K562 (cell line): ENCODE data around the gene HEATR1. TPM values are rescaled to one million over a fixed set of nuclear protein-coding genes. Genes with fewer than 3 reads are reported as not detected.

Experiments used
- ATAC-seq: fragments of 200-7000 bp; cut with Tn5 transposase; 3 replicates; pipeline ENCODE4 v1.9.1; 2020; ENCODE audit warnings: moderate library complexity
- BruUV-seq: library from RNA; stranded (reverse); fragments of 400-500 nt; replicated peaks from 2 replicates; lab custom pipeline; 2021; lab: Mats Ljungman, UMichigan
- CTCF ChIA-PET: fragments of 300-600 bp; formaldehyde crosslinking; extraction: SDS; loops from one replicate; lab custom pipeline; 2021; ENCODE audit warnings: low intra/inter-chr PET ratio; lab: Yijun Ruan, JAX
- POLR2A ChIA-PET: fragments of 300-600, 350-650 bp; sonication (Branson Sonifier 250); formaldehyde crosslinking; extraction: SDS; loops from one replicate; lab custom pipeline; 2021; ENCODE audit warnings: antibody characterized with exemption, inconsistent platforms; lab: Yijun Ruan, JAX
- DNase-seq, 4 experiments: peaks; one replicate each; pipeline versions ENCODE4 v3.0.0 to v3.0.0-alpha.2; 2011 to 2018; ENCODE audit warnings: low spot score in 3 of 4, mixed read lengths in 3 of 4; ENCODE audit errors: extremely low read depth in 1 of 4
- FAIRE-seq: peaks from 2 replicates; lab custom pipeline; 2011; peaks lifted over from hg19 to GRCh38; lab: Jason Lieb, UNC
- H2AFZ ChIP-seq: 2 replicates; pipeline ENCODE4 v1.6.0; 2011; ENCODE audit warnings: low read depth, low read length, control low read depth, inconsistent platforms
- H3K27ac ChIP-seq: fragments of 200-600 bp; 3 replicates; pipeline ENCODE4 v1.8.0; 2011; ENCODE audit warnings: low read depth, mild to moderate bottlenecking, control low read depth, inconsistent platforms, low read length, moderate library complexity, mixed read lengths; ENCODE audit errors: extremely low read depth
- H3K27me3 ChIP-seq, 2 experiments: fragments of 300-600 bp in 1 of 2; 2 replicates in 1 of 2; 3 replicates in 1 of 2; pipeline versions ENCODE4 v1.6.0 to v1.8.0; 2011; ENCODE audit warnings: inconsistent platforms in 2 of 2, low read length in 2 of 2, mild to moderate bottlenecking in 1 of 2, mixed read lengths in 1 of 2, moderate library complexity in 1 of 2; ENCODE audit not compliant: control insufficient read depth in 2 of 2, insufficient read depth in 2 of 2
- H3K36me3 ChIP-seq: fragments of 300-600 bp; 3 replicates; pipeline ENCODE4 v1.8.0; 2011; ENCODE audit warnings: mild to moderate bottlenecking, low read length, inconsistent platforms; ENCODE audit not compliant: control insufficient read depth, insufficient read depth
- H3K4me1 ChIP-seq, 2 experiments: fragments of 200-600 bp in 1 of 2; replicated peaks in 1 of 2; 2 replicates in 1 of 2; 3 replicates in 1 of 2; pipeline versions ENCODE4 v1.5.1 to v1.8.0; 2011; ENCODE audit warnings: inconsistent platforms in 2 of 2, low read length in 2 of 2, mild to moderate bottlenecking in 1 of 2, mixed read lengths in 1 of 2, moderate library complexity in 1 of 2; ENCODE audit not compliant: control insufficient read depth in 2 of 2, insufficient read depth in 2 of 2
- H3K4me2 ChIP-seq: 2 replicates; pipeline ENCODE4 v1.6.1; 2011; ENCODE audit warnings: low read length, control low read depth, inconsistent platforms, mixed read lengths; ENCODE audit not compliant: insufficient read depth
- H3K4me3 ChIP-seq: fragments of 200-600 bp; sonication (generic), shearing (Covaris generic); 2 replicates; pipeline ENCODE4 v1.5.1; 2016; ENCODE audit warnings: control low read depth, inconsistent platforms
- H3K79me2 ChIP-seq: fragments of 200-600 bp; 3 replicates; pipeline ENCODE4 v1.8.0; 2011; ENCODE audit warnings: low read length, inconsistent platforms; ENCODE audit not compliant: control insufficient read depth, insufficient read depth
- H3K9ac ChIP-seq, 2 experiments: 2 replicates each; pipeline versions ENCODE4 v1.6.0 to v1.6.1; 2011; ENCODE audit warnings: low read depth in 2 of 2, low read length in 2 of 2, control low read depth in 1 of 2, inconsistent platforms in 1 of 2, mild to moderate bottlenecking in 1 of 2, mixed read lengths in 1 of 2; ENCODE audit not compliant: insufficient read depth in 1 of 2
- H3K9me1 ChIP-seq: one replicate; pipeline ENCODE4 v1.6.0; 2011; ENCODE audit warnings: inconsistent platforms, mild to moderate bottlenecking, low read length, moderate library complexity; ENCODE audit not compliant: control insufficient read depth, insufficient read depth
- H3K9me3 ChIP-seq: replicated peaks from 2 replicates; pipeline ENCODE4 v1.5.1; 2011; ENCODE audit warnings: low read depth, low read length, inconsistent platforms; ENCODE audit not compliant: control insufficient read depth, insufficient read depth
- H4K20me1 ChIP-seq: replicated peaks from 2 replicates; pipeline ENCODE4 v1.6.1; 2011; ENCODE audit warnings: low read length, inconsistent platforms, mixed read lengths; ENCODE audit not compliant: control insufficient read depth, insufficient read depth
- EHMT2 ChIP-seq: fragments of 450-650 bp; IDR thresholded peaks from 2 replicates; pipeline ENCODE4 v1.6.1; 2018; ENCODE audit warnings: antibody characterized with exemption
- ELK1 ChIP-seq: sonication (generic); formaldehyde crosslinking; IDR thresholded peaks from 2 replicates; pipeline ENCODE4 v1.8.1; 2022; ENCODE audit warnings: missing genetic modification reagents
- FOXJ3 ChIP-seq: sonication (generic); formaldehyde crosslinking; IDR thresholded peaks from 2 replicates; pipeline ENCODE4 v1.4.0; 2020; ENCODE audit warnings: mild to moderate bottlenecking, missing genetic modification reagents
- NCOR1 ChIP-seq: fragments of 450-650 bp; IDR thresholded peaks from 2 replicates; pipeline ENCODE4 v1.6.1; 2016; ENCODE audit warnings: mild to moderate bottlenecking, moderate library complexity
- NKRF ChIP-seq: fragments of 450-650 bp; IDR thresholded peaks from 2 replicates; pipeline ENCODE4 v1.6.1; 2016; ENCODE audit warnings: borderline replicate concordance
- NR2C1 ChIP-seq, 2 experiments: fragments of 450-650 bp; IDR thresholded peaks; 2 replicates each; pipeline ENCODE4 v1.6.1; 2017; ENCODE audit warnings: mild to moderate bottlenecking in 2 of 2, antibody characterized with exemption in 1 of 2, inconsistent platforms in 1 of 2, missing compliant biosample characterization in 1 of 2, missing genetic modification characterization in 1 of 2
- RBM22 ChIP-seq: fragments of 200-400 bp; formaldehyde crosslinking; IDR thresholded peaks from 2 replicates; pipeline ENCODE4 v1.6.1; 2018; ENCODE audit warnings: low read length, low read depth; ENCODE audit not compliant: poor library complexity, severe bottlenecking
- RCOR1 ChIP-seq, 2 experiments: IDR thresholded peaks; 2 replicates each; pipeline ENCODE4 v1.6.1; 2012; ENCODE audit warnings: low read depth in 2 of 2, low read length in 2 of 2, borderline replicate concordance in 1 of 2, improper control_type of control experiment in 1 of 2
- SAP30 ChIP-seq: fragments of 200-600 bp; sonication (generic); IDR thresholded peaks from 2 replicates; pipeline ENCODE4 v1.6.1; 2012; ENCODE audit warnings: borderline replicate concordance, low read depth, mild to moderate bottlenecking, moderate library complexity, low read length, control low read depth, inconsistent platforms; ENCODE audit not compliant: insufficient read depth, poor library complexity, severe bottlenecking
- SMAD3 ChIP-seq: fragments of 450-650 bp; formaldehyde crosslinking; conservative IDR thresholded peaks from 2 replicates; pipeline ENCODE4 v1.4.0; 2020; ENCODE audit warnings: mild to moderate bottlenecking
- TAL1 ChIP-seq: fragments of 450-650 bp; IDR thresholded peaks from 2 replicates; pipeline ENCODE4 v1.6.1; 2016; ENCODE audit warnings: mild to moderate bottlenecking
- ZBTB12 ChIP-seq: fragments of 250-450 bp; sonication (Bioruptor Pico); IDR thresholded peaks from 2 replicates; pipeline ENCODE4 v1.4.0; 2020
- ZC3H8 ChIP-seq: fragments of 450-650 bp; IDR thresholded peaks from 2 replicates; pipeline ENCODE4 v1.6.1; 2017
- ZNF277 ChIP-seq: fragments of 250-450 bp; sonication (Bioruptor Pico); IDR thresholded peaks from 2 replicates; pipeline ENCODE4 v1.8.0; 2022; ENCODE audit warnings: inconsistent platforms, mild to moderate bottlenecking, moderate library complexity, borderline replicate concordance
- ZNF324 ChIP-seq: fragments of 250-450 bp; sonication (Bioruptor Pico); IDR thresholded peaks from 2 replicates; pipeline ENCODE4 v1.4.0; 2020; ENCODE audit warnings: mild to moderate bottlenecking
- ZNF436 ChIP-seq: fragments of 250-450, 450-650 bp; sonication (Bioruptor Pico); formaldehyde crosslinking; IDR thresholded peaks from 2 replicates; pipeline ENCODE4 v1.7.0; 2020; ENCODE audit warnings: mild to moderate bottlenecking
- ZNF695 ChIP-seq: fragments of 450-650 bp; formaldehyde crosslinking; IDR thresholded peaks from 2 replicates; pipeline ENCODE4 v1.4.0; 2020; ENCODE audit warnings: mild to moderate bottlenecking, moderate library complexity
- WGBS: fragments of 100-300 bp; shearing (Covaris generic); methylation state at CpG from one replicate; pipeline ENCODE4 v1.1.6; 2016; ENCODE audit warnings: low coverage, mixed read lengths; ENCODE audit not compliant: insufficient coverage; ENCODE audit errors: missing lambda C conversion rate; 5-methylcytosine and 5-hydroxymethylcytosine counted together
- in situ Hi-C: fragments of 300-500 bp; cut with MboI; formaldehyde crosslinking; loops from 4 replicates; pipeline ENCODE4 v1.15.0; 2018; ENCODE audit warnings: inconsistent platforms, mixed read lengths
- intact Hi-C: fragments of 100-400 bp; cut with micrococcal nuclease; formaldehyde crosslinking; loops from 2 replicates; pipeline ENCODE4 v1.14.2; 2022
- polyA plus RNA-seq, 8 experiments: library from polyadenylated mRNA; depleted of rRNA in 4 of 8; stranded (reverse) in 5 of 8; unstranded in 3 of 8; fragments of >200 nt; fragmentation: Nextera tagmentation in 2 of 8; fragmentation: Illumina TruSeq in 1 of 8; extraction: Ambion mirVana in 2 of 8; extraction: Trizol in 1 of 8; gene quantifications; 2 replicates each; pipeline versions ENCODE4 v1.2.1 to v1.2.3, GENCODE V29; 2011 to 2014; ENCODE audit warnings: inconsistent platforms in 1 of 8, missing spikeins in 1 of 8
- total RNA-seq, 7 experiments: library from RNA; depleted of rRNA in 6 of 7; stranded (reverse); fragments of >200 nt in 6 of 7; fragmentation: Illumina TruSeq in 2 of 7; extraction: Trizol in 2 of 7; gene quantifications; 2 replicates each; pipeline versions ENCODE4 v1.2.1 to v1.2.3, GENCODE V29; 2011 to 2021; ENCODE audit warnings: low replicate concordance in 1 of 7

HEATR1 gene
- total and polyA plus RNA-seq, 9 of the 15 experiments (the other 6 are each of a cell fraction or from before 2014, with no cell fraction given): 28.3 to 108 (median 50.9) TPM

GRCh38 chr1:236590553-236591150, 13.7 kb downstream of the HEATR1 start:
- ChIA-PET POLR2A (interaction anchor here (0.6 kb wide), 1 partner anchor 63 kb away, joined by 3 read pairs; no protein-coding TSS in a partner anchor), CTCF (no interaction called here)
- Histone ChIP-seq H3K9ac (no peak overlapping the region), H3K4me1 (no peaks in the 10 kb centered on the region), H3K9me1 (no peaks in the 10 kb centered on the region), H3K9me3 (no peaks in the 10 kb centered on the region), H3K79me2 (no peaks in the 10 kb centered on the region; the same call in 2 of the 3 replicates), H4K20me1 (no peaks in the 10 kb centered on the region), H3K27ac (no peak overlapping the region), H3K36me3 (peaks cover 96% of the 10 kb centered on the region), H3K4me3 (no peak overlapping the region), H2AFZ (no peak overlapping the region), H3K27me3 (no peaks in the 10 kb centered on the region), H3K4me2 (no peak overlapping the region)
- intact Hi-C loops: no loop called here
- ATAC-seq (no peak), FAIRE-seq (no peak), DNase-seq (no peak)
- TF ChIP-seq SAP30 (no peak), ZNF277 (CRISPR knock-in tag) (no peak), ELK1 (CRISPR knock-in tag) (no peak), TAL1 (no peak), ZNF695 (CRISPR knock-in tag) (no peak), RCOR1 (IDR thresholded peaks at IDR 0.05; ENCODE audit: borderline replicate concordance in 1 of 2, low read depth in 2 of 2, low read length in 2 of 2) (no peak), RBM22 (no peak), ZC3H8 (no peak), NCOR1 (no peak), FOXJ3 (CRISPR knock-in tag) (no peak), ZNF436 (CRISPR knock-in tag) (no peak), ZBTB12 (no peak), ZNF324 (CRISPR knock-in tag) (no peak), NKRF (no peak), SMAD3 (CRISPR knock-in tag) (no peak), NR2C1 (IDR thresholded peaks at IDR 0.05) (no peak), NR2C1 (tag; IDR thresholded peaks at IDR 0.05) (no peak), EHMT2 (no peak)
- WGBS: 84% methylated on average over 2 of the region's 2 CpGs
- in situ Hi-C loops: no loop called here
- no TSS peak for BruUV-seq
